Measurements from ENCODE around the gene SEMA3B. TPM values are rescaled to one million over a fixed set of nuclear protein-coding genes. Genes with fewer than 3 reads are reported as not detected.
A peak's percentile ranks its signal among the peaks of the same experiment; 100 is the strongest.

SEMA3B gene
- total and polyA plus RNA-seq, 4 donors, result 39.6 to 95.7 (median 61.7) TPM

- no peak for DNase-seq
- WGBS, 2 donors, result 89 to 94% methylated on average over 16 of the region's 16 CpGs
- no peak overlapping the region for H3K9ac ChIP-seq (ENCODE audit: insufficient read depth in 1 of 2, low read length in 2 of 2)
- H3K4me1 ChIP-seq (ENCODE audit: control insufficient read depth in 5 of 5, insufficient read depth in 5 of 5, low read length in 5 of 5), result peaks cover 0 to 14% (median 3%) of the 10 kb centered on the region in 5 donors
- H3K27ac ChIP-seq (ENCODE audit: low read depth in 1 of 2, low read length in 1 of 2), result no peak overlapping the region
- no peak for TF ChIP-seq CTCF (IDR thresholded peaks at IDR 0.05; ENCODE audit: control extremely low read depth, extremely low read depth)
- no peaks in the 10 kb centered on the region for H3K27me3 ChIP-seq (ENCODE audit: control insufficient read depth in 3 of 3, insufficient read depth in 3 of 3, low read length in 2 of 3)
- ATAC-seq (ENCODE audit: insufficient read depth, low FRiP score), result no peak
- H3K9me3 ChIP-seq (ENCODE audit: control insufficient read depth in 4 of 4, insufficient read depth in 3 of 4, low read length in 3 of 4), result no peaks in the 10 kb centered on the region
- H3K4me3 ChIP-seq, result no peak overlapping the region
- H3K36me3 ChIP-seq (ENCODE audit: control insufficient read depth in 4 of 4, insufficient read depth in 4 of 4, low read length in 4 of 4), result peaks cover 3 to 43% (median 12%) of the 10 kb centered on the region in 4 donors
Observed at GRCh38 chr3:50290161-50290641, 21.3 kb downstream of the SEMA3B start.

GRCh38 chr3:50292159-50293078 lies 23.5 kb downstream of the SEMA3B start, which contains the start of gene IFRD2:
TSS of gene IFRD2 (minus strand) at chr3:50292429. CDS start at chr3:50292274, 155 bp downstream.
- Histone ChIP-seq H3K9ac (ENCODE audit: insufficient read depth in 1 of 2, low read length in 2 of 2) (peak within 1 kb of the TSS; percentile 20 to 61), H3K27me3 (ENCODE audit: control insufficient read depth in 3 of 3, insufficient read depth in 3 of 3, low read length in 2 of 3) (no peaks in the 10 kb centered on the region), H3K4me3 (peak within 1 kb of the TSS; percentile 81), H3K36me3 (ENCODE audit: control insufficient read depth in 4 of 4, insufficient read depth in 4 of 4, low read length in 4 of 4) (peaks cover 3 to 35% (median 8%) of the 10 kb centered on the region in 4 donors), H3K4me1 (ENCODE audit: control insufficient read depth in 5 of 5, insufficient read depth in 5 of 5, low read length in 5 of 5) (peaks cover 0 to 14% (median 0%) of the 10 kb centered on the region in 5 donors), H3K27ac (ENCODE audit: low read depth in 1 of 2, low read length in 1 of 2) (peak within 1 kb of the TSS; percentile 83 to 94), H3K9me3 (ENCODE audit: control insufficient read depth in 4 of 4, insufficient read depth in 3 of 4, low read length in 3 of 4) (no peaks in the 10 kb centered on the region)
- ATAC-seq (ENCODE audit: insufficient read depth, low FRiP score), result peak; percentile 98
- 2% methylated on average over 49 to 67 of the region's 67 CpGs for WGBS, 2 donors
- peak; percentile 98 for DNase-seq
- peak; percentile 2 for TF ChIP-seq CTCF (IDR thresholded peaks at IDR 0.05; ENCODE audit: control extremely low read depth, extremely low read depth)

- H3K36me3 ChIP-seq (ENCODE audit: control insufficient read depth in 4 of 4, insufficient read depth in 4 of 4, low read length in 4 of 4), result peaks cover 3 to 28% (median 7%) of the 10 kb centered on the region in 4 donors
- H3K9ac ChIP-seq (ENCODE audit: insufficient read depth in 1 of 2, low read length in 2 of 2), result no peak overlapping the region
- H3K4me1 ChIP-seq (ENCODE audit: control insufficient read depth in 5 of 5, insufficient read depth in 5 of 5, low read length in 5 of 5), result peaks cover 0 to 17% (median 0%) of the 10 kb centered on the region in 5 donors
- ATAC-seq (ENCODE audit: insufficient read depth, low FRiP score) (no peak), DNase-seq (peak in 1 of 3 donors; percentile 10)
- no peak overlapping the region for H3K4me3 ChIP-seq
- WGBS, 2 donors, result 84 to 85% methylated on average over 12 of the region's 12 CpGs
- no peak for TF ChIP-seq CTCF (IDR thresholded peaks at IDR 0.05; ENCODE audit: control extremely low read depth, extremely low read depth)
- H3K27ac ChIP-seq (ENCODE audit: low read depth in 1 of 2, low read length in 1 of 2), result peak overlapping the region; percentile 74 to 94
- no peaks in the 10 kb centered on the region for H3K27me3 ChIP-seq (ENCODE audit: control insufficient read depth in 3 of 3, insufficient read depth in 3 of 3, low read length in 2 of 3)
- H3K9me3 ChIP-seq (ENCODE audit: control insufficient read depth in 4 of 4, insufficient read depth in 3 of 4, low read length in 3 of 4), result no peaks in the 10 kb centered on the region
Observed at GRCh38 chr3:50293079-50293801, 24.3 kb downstream of the SEMA3B start.
